GM12878 (cell line): ENCODE measurements around the gene PAX5. TPM values are rescaled to one million over a fixed set of nuclear protein-coding genes. Genes with fewer than 3 reads are reported as not detected.

Experiments
- ATAC-seq: fragments of 200-7000 bp; cut with Tn5 transposase; 3 replicates; pipeline ENCODE4 v1.9.1; 2020; ENCODE audit warnings: mild to moderate bottlenecking, moderate library complexity
- BruUV-seq: library from RNA; stranded (reverse); fragments of 400-500 nt; replicated peaks from 2 replicates; lab custom pipeline; 2021; lab: Mats Ljungman, UMichigan
- CTCF ChIA-PET: fragments of 300-600 bp; sonication (Branson Sonifier 250); formaldehyde crosslinking; extraction: SDS; loops from one replicate; lab custom pipeline; 2021; ENCODE audit warnings: inconsistent platforms; lab: Yijun Ruan, JAX
- POLR2A ChIA-PET: fragments of 350-600 bp; formaldehyde crosslinking; extraction: SDS; loops from one replicate; lab custom pipeline; 2021; ENCODE audit warnings: inconsistent platforms; lab: Charles Lee
- RAD21 ChIA-PET: fragments of 300-600 bp; sonication (Branson Sonifier 250); formaldehyde crosslinking; loops from one replicate; lab custom pipeline; 2023; ENCODE audit warnings: antibody characterized with exemption; ENCODE audit not compliant: unreplicated experiment; lab: Charles Lee
- SMC1A ChIA-PET: fragments of 300-600 bp; sonication (Branson Sonifier 250); formaldehyde crosslinking; loops from one replicate; lab custom pipeline; 2023; ENCODE audit not compliant: unreplicated experiment, uncharacterized antibody; lab: Charles Lee
- DNase-seq: peaks from one replicate; pipeline ENCODE4 v3.0.0-alpha.2; 2011; ENCODE audit warnings: low read depth, low spot score
- FAIRE-seq: peaks from 3 replicates; lab custom pipeline; 2011; peaks lifted over from hg19 to GRCh38; lab: Jason Lieb, UNC
- H2AFZ ChIP-seq: 2 replicates; pipeline ENCODE4 v1.6.0; 2011; ENCODE audit warnings: low read depth, low read length, control low read depth; ENCODE audit not compliant: control insufficient read depth
- H3K27ac ChIP-seq: 2 replicates; pipeline ENCODE4 v1.5.1; 2011; ENCODE audit warnings: control low read depth; ENCODE audit not compliant: control insufficient read depth, insufficient read depth
- H3K27me3 ChIP-seq, 2 experiments: replicated peaks in 1 of 2; 2 replicates each; pipeline versions ENCODE4 v1.6.0 to v1.6.1; 2011; ENCODE audit warnings: low read length in 1 of 2; ENCODE audit not compliant: control insufficient read depth in 2 of 2, insufficient read depth in 2 of 2
- H3K36me3 ChIP-seq, 2 experiments: 2 replicates each; pipeline ENCODE4 v1.5.1; 2011; ENCODE audit warnings: low read length in 1 of 2; ENCODE audit not compliant: control insufficient read depth in 2 of 2, insufficient read depth in 2 of 2
- H3K4me1 ChIP-seq: 2 replicates; pipeline ENCODE4 v1.6.1; 2011; ENCODE audit warnings: mild to moderate bottlenecking, low read length, moderate library complexity, mixed read lengths; ENCODE audit not compliant: control insufficient read depth, insufficient read depth
- H3K4me2 ChIP-seq: 2 replicates; pipeline ENCODE4 v1.6.0; 2011; ENCODE audit warnings: control low read depth; ENCODE audit not compliant: control insufficient read depth, insufficient read depth
- H3K4me3 ChIP-seq: fragments of 200-600 bp; sonication (generic); 2 replicates; pipeline ENCODE4 v1.5.1; 2016
- H3K79me2 ChIP-seq: 2 replicates; pipeline ENCODE4 v1.6.0; 2011; ENCODE audit warnings: low read length; ENCODE audit not compliant: control insufficient read depth, insufficient read depth
- H3K9ac ChIP-seq: 2 replicates; pipeline ENCODE4 v1.8.0; 2011; ENCODE audit warnings: low read length, control low read depth, mixed read lengths; ENCODE audit not compliant: control insufficient read depth, insufficient read depth
- H3K9me3 ChIP-seq: replicated peaks from 3 replicates; pipeline ENCODE4 v1.5.1; 2011; ENCODE audit warnings: mild to moderate bottlenecking, low read length; ENCODE audit not compliant: control insufficient read depth, insufficient read depth
- H4K20me1 ChIP-seq: 2 replicates; pipeline ENCODE4 v1.6.0; 2011; ENCODE audit not compliant: control insufficient read depth, insufficient read depth
- CTCF ChIP-seq, 3 experiments: IDR thresholded peaks in 2 of 3; conservative IDR thresholded peaks in 1 of 3; 2 replicates each; pipeline ENCODE4 v1.5.1; 2011; ENCODE audit warnings: low read depth in 3 of 3, low read length in 3 of 3, mild to moderate bottlenecking in 3 of 3, control low read depth in 2 of 3, moderate library complexity in 2 of 3, inconsistent platforms in 1 of 3, mixed read lengths in 1 of 3; ENCODE audit not compliant: control insufficient read depth in 2 of 3, insufficient read depth in 1 of 3; ENCODE audit errors: extremely low read depth in 1 of 3
- JUND ChIP-seq: IDR thresholded peaks from 2 replicates; pipeline ENCODE4 v1.6.1; 2012; ENCODE audit warnings: low read depth, mild to moderate bottlenecking, low read length, improper control_type of control experiment, moderate library complexity
- SREBF1 ChIP-seq: IDR thresholded peaks from 2 replicates; pipeline ENCODE4 v1.6.1; 2012; ENCODE audit warnings: mild to moderate bottlenecking, low read length
- WGBS: methylation state at CpG from one replicate; pipeline ENCODE4 v1.1.6; 2016; ENCODE audit warnings: low lambda C conversion rate; ENCODE audit not compliant: insufficient replicate concordance, insufficient coverage; ENCODE audit errors: missing lambda C conversion rate; 5-methylcytosine and 5-hydroxymethylcytosine counted together
- in situ Hi-C: fragments of 300-500 bp; cut with MboI; formaldehyde crosslinking; loops from 9 replicates; pipeline ENCODE4 v1.14.3; 2018; ENCODE audit warnings: mixed read lengths
- intact Hi-C: fragments of 100-400 bp; cut with micrococcal nuclease; formaldehyde crosslinking; loops from one replicate; pipeline ENCODE4 v1.14.2; 2022; ENCODE audit not compliant: unreplicated experiment
- polyA plus RNA-seq, 11 experiments: library from polyadenylated mRNA; depleted of rRNA in 4 of 11; unstranded in 6 of 11; stranded (reverse) in 5 of 11; fragments of >200 nt; fragmentation: Nextera tagmentation in 4 of 11; fragmentation: Illumina TruSeq in 1 of 11; extraction: Ambion mirVana in 4 of 11; extraction: Trizol in 1 of 11; gene quantifications; 1 replicate in 1 of 11; 2 replicates in 10 of 11; pipeline versions ENCODE4 v1.2.1 to v1.2.3, GENCODE V29; 2011 to 2016; ENCODE audit warnings: inconsistent platforms in 2 of 11, missing spikeins in 2 of 11, low read depth in 1 of 11
- total RNA-seq, 4 experiments: library from RNA; depleted of rRNA in 3 of 4; stranded (reverse); fragments of >200 nt in 3 of 4; fragmentation: Illumina TruSeq in 1 of 4; extraction: Trizol in 1 of 4; gene quantifications; 2 replicates each; pipeline versions ENCODE4 v1.2.1 to v1.2.3, GENCODE V29; 2013 to 2021

Gene PAX5
- total and polyA plus RNA-seq, 10 of the 15 experiments (the other 5 are each of a cell fraction or from before 2014, with no cell fraction given): 2.2 to 123 (median 31.9) TPM

DNA sequence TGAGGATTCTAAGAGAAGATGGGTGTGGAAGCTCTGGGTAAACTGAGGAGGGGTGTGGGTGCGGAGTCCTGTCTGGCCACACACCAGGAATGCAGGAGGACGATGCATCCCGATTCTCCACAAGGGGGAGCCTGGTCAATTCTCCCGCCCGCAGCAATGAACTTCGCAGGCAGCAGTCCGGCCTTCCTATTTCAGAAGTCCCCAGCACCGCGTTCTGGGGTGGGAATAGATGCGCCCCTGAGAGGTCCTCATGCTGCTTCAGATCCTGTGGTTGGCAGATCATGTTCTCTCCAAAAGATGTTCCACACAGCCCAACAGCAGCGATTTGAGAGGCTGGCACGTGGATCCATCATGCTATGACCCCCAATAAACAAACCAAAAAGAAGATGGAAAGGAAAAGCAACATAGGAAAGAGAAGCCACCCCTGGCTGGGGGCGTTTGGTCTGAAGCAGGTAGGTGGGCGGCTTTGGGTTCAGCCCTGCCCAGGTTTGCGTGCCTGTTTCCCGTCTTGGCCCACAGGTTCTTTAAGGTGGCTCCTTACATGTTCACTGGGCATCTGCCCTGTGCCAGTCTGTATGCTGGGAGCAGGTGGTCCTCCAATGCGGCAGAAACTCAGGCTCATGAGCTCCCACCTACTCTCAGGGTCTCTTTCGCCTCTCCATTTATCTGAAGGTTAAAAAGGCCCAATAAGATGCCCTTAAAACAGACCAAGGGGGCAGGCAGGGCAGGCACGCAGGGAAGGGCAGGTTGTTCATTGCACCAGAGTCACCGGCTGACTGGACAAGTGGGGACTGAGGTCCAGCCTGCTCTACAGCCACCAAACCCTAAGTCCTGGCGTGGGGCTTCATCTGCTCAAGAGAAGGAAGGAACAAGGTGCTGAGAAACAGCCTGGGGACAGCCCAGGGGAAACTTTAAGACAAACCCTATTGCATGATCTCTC is 171.6 kb downstream of the PAX5 start:
- WGBS: 96% methylated on average over 21 of the region's 21 CpGs
- POLR2A ChIA-PET: no interaction called here
- Histone ChIP-seq H3K27ac (no peak overlapping the region), H3K9me3 (no peaks in the 10 kb centered on the region), H3K4me2 (no peak overlapping the region), H3K79me2 (no peaks in the 10 kb centered on the region; the same call in none of the 2 replicates), H2AFZ (no peak overlapping the region), H3K4me3 (no peak overlapping the region), H3K4me1 (no peaks in the 10 kb centered on the region; the same call in 1 of the 2 replicates), H3K9ac (no peak overlapping the region), H3K36me3 (peaks cover 17 to 45% of the 10 kb centered on the region in 2 experiments; a peak in 3 of 4 replicates), H4K20me1 (no peaks in the 10 kb centered on the region), H3K27me3 (no peaks in the 10 kb centered on the region)
- SMC1A ChIA-PET: no interaction called here
- no peak for TF ChIP-seq JUND
- TF ChIP-seq SREBF1: no peak
- peak in 2 of 3 experiments; percentile 25 to 33; a peak in 3 of 6 replicates for TF ChIP-seq CTCF (IDR thresholded peaks at IDR 0.05 in 2 of 3, conservative IDR thresholded peaks at IDR 0.05 in 1 of 3; ENCODE audit: control insufficient read depth in 2 of 3, extremely low read depth in 1 of 3, insufficient read depth in 1 of 3, low read depth in 3 of 3, low read length in 3 of 3)
- ATAC-seq: no peak
- no peak for DNase-seq
- in situ Hi-C loops: no loop called here
- CTCF ChIA-PET: interaction anchor here (0.9 kb wide), 1 partner anchor 10 kb away, joined by 4 read pairs; no protein-coding TSS in a partner anchor
- no TSS peak for BruUV-seq
- RAD21 ChIA-PET: no interaction called here
- intact Hi-C loops: no loop called here
- FAIRE-seq: no peak
